HepG2 (cell line): ENCODE measurements around the gene DNAJB11. TPM values are rescaled to one million over a fixed set of nuclear protein-coding genes. Genes with fewer than 3 reads are reported as not detected.

Experiments
- ADNP ChIP-seq: sonication (generic); formaldehyde crosslinking; IDR thresholded peaks from 2 replicates; pipeline ENCODE4 v1.4.0; 2020; ENCODE audit warnings: missing genetic modification reagents
- AGO2 ChIP-seq: fragments of 200-400 bp; formaldehyde crosslinking; optimal IDR thresholded peaks from 2 replicates; pipeline ENCODE3; 2017; ENCODE audit warnings: mild to moderate bottlenecking, low read depth, low read length, moderate library complexity
- ARNTL ChIP-seq: sonication (generic); formaldehyde crosslinking; IDR thresholded peaks from 2 replicates; pipeline ENCODE4 v1.4.0; 2020; ENCODE audit warnings: mild to moderate bottlenecking, missing genetic modification reagents
- FOXA3 ChIP-seq: IDR thresholded peaks from 2 replicates; pipeline ENCODE4 v1.6.1; 2016; ENCODE audit warnings: missing genetic modification reagents, missing compliant biosample characterization
- JUN ChIP-seq: sonication (generic); formaldehyde crosslinking; IDR thresholded peaks from 2 replicates; pipeline ENCODE4 v1.4.0; 2020; ENCODE audit warnings: mild to moderate bottlenecking, missing genetic modification reagents
- MAF1 ChIP-seq: sonication (generic); formaldehyde crosslinking; IDR thresholded peaks from 2 replicates; pipeline ENCODE4 v1.5.0; 2020; ENCODE audit warnings: missing genetic modification reagents, borderline replicate concordance
- MAFG ChIP-seq: sonication (generic); formaldehyde crosslinking; IDR thresholded peaks from 2 replicates; pipeline ENCODE4 v1.5.1; 2020; ENCODE audit warnings: mild to moderate bottlenecking, missing genetic modification reagents
- NAIF1 ChIP-seq: sonication (generic); formaldehyde crosslinking; IDR thresholded peaks from 2 replicates; pipeline ENCODE4 v1.5.0; 2020; ENCODE audit warnings: mild to moderate bottlenecking, missing genetic modification reagents, borderline replicate concordance
- NFIB ChIP-seq: sonication (generic); formaldehyde crosslinking; IDR thresholded peaks from 2 replicates; pipeline ENCODE4 v1.9.0; 2021; ENCODE audit warnings: missing genetic modification reagents, mild to moderate bottlenecking, borderline replicate concordance
- NFRKB ChIP-seq: fragments of 450-650 bp; IDR thresholded peaks from 2 replicates; pipeline ENCODE4 v1.6.1; 2017
- SALL1 ChIP-seq: sonication (generic); formaldehyde crosslinking; IDR thresholded peaks from 2 replicates; pipeline ENCODE4 v1.8.0; 2022; ENCODE audit warnings: mild to moderate bottlenecking, missing genetic modification reagents
- SETDB1 ChIP-seq: sonication (generic); formaldehyde crosslinking; IDR thresholded peaks from 2 replicates; pipeline ENCODE4 v1.5.1; 2020; ENCODE audit warnings: missing genetic modification reagents, mild to moderate bottlenecking, borderline replicate concordance
- ZBTB20 ChIP-seq: sonication (generic); formaldehyde crosslinking; IDR thresholded peaks from 2 replicates; pipeline ENCODE4 v1.8.1; 2023; ENCODE audit warnings: missing genetic modification reagents, low read depth, mild to moderate bottlenecking, borderline replicate concordance
- ZBTB42 ChIP-seq: sonication (generic); formaldehyde crosslinking; IDR thresholded peaks from 2 replicates; pipeline ENCODE4 v1.5.0; 2020; ENCODE audit warnings: mild to moderate bottlenecking, missing genetic modification reagents
- ZNF230 ChIP-seq: sonication (generic); formaldehyde crosslinking; IDR thresholded peaks from 2 replicates; pipeline ENCODE4 v1.4.0; 2020; ENCODE audit warnings: mild to moderate bottlenecking, missing genetic modification reagents
- ZNF256 ChIP-seq: sonication (generic); formaldehyde crosslinking; conservative IDR thresholded peaks from 2 replicates; pipeline ENCODE4 v1.4.0; 2020; ENCODE audit warnings: missing genetic modification reagents
- ZNF264 ChIP-seq: sonication (generic); formaldehyde crosslinking; IDR thresholded peaks from 2 replicates; pipeline ENCODE4 v1.4.0; 2020; ENCODE audit warnings: missing genetic modification reagents
- ZNF558 ChIP-seq: sonication (generic); formaldehyde crosslinking; IDR thresholded peaks from 2 replicates; pipeline ENCODE4 v1.9.0; 2022; ENCODE audit warnings: mild to moderate bottlenecking, missing genetic modification reagents, borderline replicate concordance
- ZNF570 ChIP-seq: sonication (generic); formaldehyde crosslinking; IDR thresholded peaks from 2 replicates; pipeline ENCODE4 v1.4.0; 2020; ENCODE audit warnings: mild to moderate bottlenecking, missing genetic modification reagents, borderline replicate concordance
- ZNF737 ChIP-seq: sonication (generic); formaldehyde crosslinking; IDR thresholded peaks from 2 replicates; pipeline ENCODE4 v1.5.0; 2020; ENCODE audit warnings: missing genetic modification reagents, mild to moderate bottlenecking, borderline replicate concordance
- ZSCAN22 ChIP-seq: sonication (generic); formaldehyde crosslinking; IDR thresholded peaks from 2 replicates; pipeline ENCODE4 v1.4.0; 2020; ENCODE audit warnings: mild to moderate bottlenecking, missing genetic modification reagents
- polyA plus RNA-seq, 8 experiments: library from polyadenylated mRNA; depleted of rRNA in 3 of 8; stranded (reverse) in 7 of 8; unstranded in 1 of 8; fragments of >200 nt; fragmentation: Illumina TruSeq in 4 of 8; extraction: Trizol in 4 of 8; gene quantifications; 2 replicates each; pipeline versions ENCODE4 v1.2.1 to v1.2.3, GENCODE V29; 2011 to 2016; ENCODE audit warnings: low read depth in 4 of 8, missing spikeins in 1 of 8, mixed read lengths in 1 of 8; ENCODE audit not compliant: insufficient read depth in 1 of 8
- total RNA-seq, 5 experiments: library from RNA; depleted of rRNA; stranded (reverse); fragments of >200 nt; fragmentation: Illumina TruSeq; extraction: Trizol; gene quantifications; 2 replicates each; pipeline ENCODE4 v1.2.3, GENCODE V29; 2016; ENCODE audit warnings: low read depth in 1 of 5
- TF ChIP-seq, protein P1 (sequence below): sonication (generic); formaldehyde crosslinking; conservative IDR thresholded peaks from 2 replicates; pipeline ENCODE4 v1.4.0; 2020; ENCODE audit warnings: missing genetic modification reagents
- TF ChIP-seq, protein P2 (sequence below): sonication (generic); formaldehyde crosslinking; IDR thresholded peaks from 2 replicates; pipeline ENCODE4 v1.8.0; 2022; ENCODE audit warnings: low read depth, missing genetic modification reagents
- TF ChIP-seq, protein P3 (sequence below): sonication (generic); formaldehyde crosslinking; IDR thresholded peaks from 2 replicates; pipeline ENCODE4 v1.5.1; 2020; ENCODE audit warnings: missing genetic modification reagents, mild to moderate bottlenecking, borderline replicate concordance

Gene DNAJB11
- total and polyA plus RNA-seq, 2 of the 13 experiments (the other 11 are each of a cell fraction or from before 2014, with no cell fraction given) = 41.0 to 132 TPM

DNA sequence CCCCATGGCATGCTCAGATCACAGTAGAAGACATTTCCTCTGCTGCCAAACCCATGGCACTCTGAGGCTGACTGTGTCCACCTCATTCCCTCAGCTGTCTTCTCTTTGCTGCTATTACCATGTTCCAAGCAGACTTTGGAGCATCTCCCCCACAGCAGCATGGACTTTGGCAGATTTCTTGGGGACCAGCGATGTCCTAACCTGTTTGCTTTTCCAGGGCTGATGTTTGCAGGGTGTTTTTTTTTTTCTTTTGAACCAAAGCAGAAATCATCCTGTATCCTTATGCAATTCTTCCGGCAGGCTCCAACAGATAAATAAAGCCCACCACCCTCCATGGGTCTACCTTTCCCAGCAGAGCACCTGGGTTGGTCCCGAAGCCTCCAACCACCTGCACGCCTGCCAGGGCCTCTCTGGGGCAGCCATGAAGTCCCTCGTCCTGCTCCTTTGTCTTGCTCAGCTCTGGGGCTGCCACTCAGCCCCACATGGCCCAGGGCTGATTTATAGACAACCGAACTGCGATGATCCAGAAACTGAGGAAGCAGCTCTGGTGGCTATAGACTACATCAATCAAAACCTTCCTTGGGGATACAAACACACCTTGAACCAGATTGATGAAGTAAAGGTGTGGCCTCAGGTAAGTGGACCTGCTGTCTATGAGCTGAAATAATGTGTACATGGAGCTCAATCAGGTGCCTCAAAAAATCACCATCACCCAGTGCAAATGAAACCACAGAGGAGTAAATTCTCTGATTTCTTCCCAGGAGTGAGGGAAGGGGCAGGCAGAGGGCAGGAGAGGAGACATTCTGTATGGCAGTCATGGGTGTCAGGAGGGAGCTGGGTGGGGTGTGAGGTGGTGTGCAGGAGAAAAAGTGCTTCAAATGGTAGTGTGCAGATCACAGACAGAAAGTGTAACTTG is 42.5 kb downstream of the DNAJB11 start, which contains the start of gene AHSG (continued):
- TF ChIP-seq, protein P1, sequence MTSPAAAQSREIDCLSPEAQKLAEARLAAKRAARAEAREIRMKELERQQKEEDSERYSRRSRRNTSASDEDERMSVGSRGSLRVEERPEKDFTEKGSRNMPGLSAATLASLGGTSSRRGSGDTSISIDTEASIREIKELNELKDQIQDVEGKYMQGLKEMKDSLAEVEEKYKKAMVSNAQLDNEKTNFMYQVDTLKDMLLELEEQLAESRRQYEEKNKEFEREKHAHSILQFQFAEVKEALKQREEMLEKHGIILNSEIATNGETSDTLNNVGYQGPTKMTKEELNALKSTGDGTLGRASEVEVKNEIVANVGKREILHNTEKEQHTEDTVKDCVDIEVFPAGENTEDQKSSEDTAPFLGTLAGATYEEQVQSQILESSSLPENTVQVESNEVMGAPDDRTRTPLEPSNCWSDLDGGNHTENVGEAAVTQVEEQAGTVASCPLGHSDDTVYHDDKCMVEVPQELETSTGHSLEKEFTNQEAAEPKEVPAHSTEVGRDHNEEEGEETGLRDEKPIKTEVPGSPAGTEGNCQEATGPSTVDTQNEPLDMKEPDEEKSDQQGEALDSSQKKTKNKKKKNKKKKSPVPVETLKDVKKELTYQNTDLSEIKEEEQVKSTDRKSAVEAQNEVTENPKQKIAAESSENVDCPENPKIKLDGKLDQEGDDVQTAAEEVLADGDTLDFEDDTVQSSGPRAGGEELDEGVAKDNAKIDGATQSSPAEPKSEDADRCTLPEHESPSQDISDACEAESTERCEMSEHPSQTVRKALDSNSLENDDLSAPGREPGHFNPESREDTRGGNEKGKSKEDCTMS (CRISPR knock-in tag) = no peak
- no peak for TF ChIP-seq ZSCAN22 (CRISPR knock-in tag)
- TF ChIP-seq NAIF1 (CRISPR knock-in tag) = no peak; the same call in 1 of the 2 replicates
- peak; percentile 87 for TF ChIP-seq ZNF230 (CRISPR knock-in tag)
- TF ChIP-seq ZNF256 (CRISPR knock-in tag) = peak; percentile 49; the same call in 1 of the 2 replicates
- peak; percentile 87 for TF ChIP-seq SALL1 (CRISPR knock-in tag)
- TF ChIP-seq, protein P2, sequence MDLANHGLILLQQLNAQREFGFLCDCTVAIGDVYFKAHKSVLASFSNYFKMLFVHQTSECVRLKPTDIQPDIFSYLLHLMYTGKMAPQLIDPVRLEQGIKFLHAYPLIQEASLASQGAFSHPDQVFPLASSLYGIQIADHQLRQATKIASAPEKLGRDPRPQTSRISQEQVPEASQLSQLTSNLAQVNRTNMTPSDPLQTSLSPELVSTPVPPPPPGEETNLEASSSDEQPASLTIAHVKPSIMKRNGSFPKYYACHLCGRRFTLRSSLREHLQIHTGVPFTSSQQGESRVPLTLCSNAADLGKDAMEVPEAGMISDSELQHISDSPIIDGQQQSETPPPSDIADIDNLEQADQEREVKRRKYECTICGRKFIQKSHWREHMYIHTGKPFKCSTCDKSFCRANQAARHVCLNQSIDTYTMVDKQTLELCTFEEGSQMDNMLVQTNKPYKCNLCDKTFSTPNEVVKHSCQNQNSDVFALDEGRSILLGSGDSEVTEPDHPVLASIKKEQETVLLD (CRISPR knock-in tag) = peak; percentile 74; the same call in 1 of the 2 replicates
- peak; percentile 52; the same call in 1 of the 2 replicates for TF ChIP-seq ZNF558 (CRISPR knock-in tag)
- no peak for TF ChIP-seq SETDB1
- peak; percentile 83 for TF ChIP-seq JUN
- TF ChIP-seq ZNF737 = no peak; the same call in 1 of the 2 replicates
- no peak for TF ChIP-seq MAFG (CRISPR knock-in tag)
- TF ChIP-seq NFRKB = no peak
- TF ChIP-seq ZNF264 = peak; percentile 81; the same call in 1 of the 2 replicates
- no peak; the same call in 1 of the 2 replicates for TF ChIP-seq ZBTB20 (CRISPR knock-in tag)
- TF ChIP-seq NFIB (CRISPR knock-in tag) = no peak
- TF ChIP-seq ZBTB42 = no peak
- peak; percentile 86 for TF ChIP-seq ARNTL (CRISPR knock-in tag)
- TF ChIP-seq, protein P3, sequence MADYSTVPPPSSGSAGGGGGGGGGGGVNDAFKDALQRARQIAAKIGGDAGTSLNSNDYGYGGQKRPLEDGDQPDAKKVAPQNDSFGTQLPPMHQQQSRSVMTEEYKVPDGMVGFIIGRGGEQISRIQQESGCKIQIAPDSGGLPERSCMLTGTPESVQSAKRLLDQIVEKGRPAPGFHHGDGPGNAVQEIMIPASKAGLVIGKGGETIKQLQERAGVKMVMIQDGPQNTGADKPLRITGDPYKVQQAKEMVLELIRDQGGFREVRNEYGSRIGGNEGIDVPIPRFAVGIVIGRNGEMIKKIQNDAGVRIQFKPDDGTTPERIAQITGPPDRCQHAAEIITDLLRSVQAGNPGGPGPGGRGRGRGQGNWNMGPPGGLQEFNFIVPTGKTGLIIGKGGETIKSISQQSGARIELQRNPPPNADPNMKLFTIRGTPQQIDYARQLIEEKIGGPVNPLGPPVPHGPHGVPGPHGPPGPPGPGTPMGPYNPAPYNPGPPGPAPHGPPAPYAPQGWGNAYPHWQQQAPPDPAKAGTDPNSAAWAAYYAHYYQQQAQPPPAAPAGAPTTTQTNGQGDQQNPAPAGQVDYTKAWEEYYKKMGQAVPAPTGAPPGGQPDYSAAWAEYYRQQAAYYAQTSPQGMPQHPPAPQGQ (CRISPR knock-in tag) = no peak
- TF ChIP-seq ZNF570 (CRISPR knock-in tag) = no peak
- TF ChIP-seq FOXA3 (CRISPR knock-in tag) = peak; percentile 93
- no peak for TF ChIP-seq ADNP
- no peak for TF ChIP-seq AGO2
- TF ChIP-seq MAF1 (CRISPR knock-in tag) = peak; percentile 79; the same call in 1 of the 2 replicates
